Fibroblast of skin of back (primary cell): ENCODE data around the gene SURF4.

Source experiments
- DNase-seq: peaks from one replicate; pipeline ENCODE4 v3.0.0-alpha.2; 2013

The SURF4 gene

GRCh38 chr9:133372144-133372543 is 3.7 kb downstream of the SURF4 start:
- DNase-seq = no peak

DNA sequence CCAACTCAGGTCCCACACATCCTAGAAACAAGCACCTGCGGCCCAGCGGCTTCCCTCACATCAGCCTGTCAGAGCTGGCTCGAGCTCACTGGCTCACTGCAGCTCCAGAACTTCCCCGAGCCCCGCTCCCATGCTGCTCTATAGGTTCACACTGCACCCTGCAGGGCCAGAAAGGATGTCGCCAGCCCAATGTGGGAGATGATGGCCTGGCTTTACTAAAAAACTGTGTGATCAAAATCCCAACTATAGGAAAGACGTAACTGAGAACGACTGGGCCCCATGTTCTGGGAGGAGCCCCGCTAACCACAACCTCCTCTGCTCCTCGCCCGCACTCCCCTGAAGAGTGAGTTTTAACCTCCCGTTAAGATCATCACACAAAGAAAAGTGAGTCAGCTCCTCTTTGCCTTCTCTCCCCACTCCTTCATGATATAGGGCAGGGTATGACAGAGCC is 4.6 kb downstream of the SURF4 start:
- DNase-seq = no peak

GRCh38 chr9:133370685-133371084 is 5.2 kb downstream of the SURF4 start:
- no peak for DNase-seq

DNA sequence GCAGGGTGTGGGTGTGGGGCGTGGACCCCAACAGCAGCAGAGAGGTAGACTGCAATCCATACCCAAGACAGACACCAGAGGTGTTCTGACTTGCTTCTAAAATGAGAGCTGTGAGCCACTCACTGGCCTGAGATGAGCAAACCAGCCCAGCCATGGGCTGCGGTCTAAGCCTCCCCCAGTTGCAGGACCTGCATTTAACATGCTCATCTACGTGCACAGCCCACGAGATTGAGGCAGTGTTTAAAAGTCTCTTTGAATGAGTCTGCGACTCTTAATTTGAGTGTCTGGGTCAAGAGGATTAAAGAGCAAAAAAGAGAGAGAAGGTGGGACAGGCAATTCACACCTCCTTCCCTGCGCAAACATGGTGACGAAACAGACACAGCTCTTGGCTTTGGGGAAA is 5.9 kb downstream of the SURF4 start:
- no peak for DNase-seq

DNA sequence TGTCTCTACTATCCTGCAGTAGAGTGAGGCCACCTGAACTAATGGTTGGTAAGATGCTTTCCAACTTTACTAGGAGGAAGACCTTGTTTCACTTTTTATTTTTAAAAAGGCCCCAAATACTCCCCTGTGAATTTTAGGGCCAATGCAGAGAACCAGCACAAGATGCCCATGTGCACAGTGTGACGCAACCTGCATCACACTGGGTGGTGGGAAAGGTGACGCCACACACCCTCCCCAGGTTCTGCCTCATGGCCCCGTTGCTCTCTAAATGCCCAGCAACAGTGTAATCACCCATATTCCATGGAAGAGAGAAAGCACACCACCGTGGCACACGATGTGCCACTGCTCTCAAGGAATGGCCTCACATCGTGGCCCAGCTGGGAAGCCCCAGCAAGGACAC is 6.4 kb downstream of the SURF4 start:
- no peak for DNase-seq

GRCh38 chr9:133368249-133368881 is 7.5 kb downstream of the SURF4 start:
- DNase-seq = no peak

DNA sequence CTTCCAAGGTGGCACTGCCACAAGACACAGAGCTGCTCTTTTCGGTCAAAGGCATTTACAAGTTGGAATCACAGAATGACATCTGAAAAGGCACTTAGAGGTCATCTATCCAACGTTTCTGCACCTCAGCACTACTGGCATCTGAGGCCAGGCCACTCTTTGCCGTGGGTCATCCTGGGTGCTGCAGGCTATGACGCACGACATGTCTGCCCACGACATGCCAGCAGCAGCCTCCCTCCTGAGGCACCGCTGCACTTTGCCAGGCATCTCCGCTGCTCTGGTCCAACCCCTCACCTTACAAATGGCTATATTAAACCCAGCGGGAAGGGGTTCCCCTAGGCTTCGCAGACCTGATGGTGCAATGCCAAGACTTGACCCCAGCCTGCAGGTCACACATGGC is 8.1 kb downstream of the SURF4 start:
- no peak for DNase-seq

- DNase-seq = no peak
Measured at GRCh38 chr9:133367221-133367620, 8.6 kb downstream of the SURF4 start.

- no peak for DNase-seq
Measured at GRCh38 chr9:133366435-133366834, 9.4 kb downstream of the SURF4 start.

- no peak for DNase-seq
Measured at GRCh38 chr9:133362359-133363044, 13.4 kb downstream of the SURF4 start.

DNA sequence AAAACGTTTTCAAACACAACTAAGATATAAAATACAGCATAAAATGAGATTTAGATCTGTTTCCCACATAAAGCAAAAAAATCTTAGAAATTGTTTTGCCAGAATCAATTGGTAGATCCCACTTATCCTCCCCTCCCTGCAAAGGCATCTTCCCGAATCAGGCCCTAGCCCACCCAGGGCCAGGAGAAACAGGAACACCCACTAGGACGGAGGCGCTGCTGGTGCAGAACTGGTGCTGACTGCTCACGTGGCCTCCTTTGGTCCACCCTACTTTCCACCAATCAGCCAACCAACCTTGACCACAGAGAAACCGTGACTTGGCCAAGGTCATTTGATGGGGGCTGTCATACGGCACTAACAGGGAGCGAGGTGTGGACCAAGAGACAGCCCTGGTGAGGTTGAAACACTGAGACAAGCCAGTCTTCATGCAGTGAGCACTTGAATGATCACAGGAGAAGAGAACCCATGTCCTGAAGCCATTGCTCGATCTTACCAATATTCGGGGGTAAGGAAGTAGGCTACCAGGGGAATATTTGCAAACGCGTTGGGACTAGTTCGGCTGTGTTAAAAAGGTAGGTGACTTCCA is 14.3 kb downstream of the SURF4 start:
- no peak for DNase-seq

- no peak for DNase-seq
Measured at GRCh38 chr9:133360400-133361393, 15.2 kb downstream of the SURF4 start.

- DNase-seq = peak; percentile 25
Measured at GRCh38 chr9:133359399-133360175, 16.3 kb downstream of the SURF4 start.

DNA sequence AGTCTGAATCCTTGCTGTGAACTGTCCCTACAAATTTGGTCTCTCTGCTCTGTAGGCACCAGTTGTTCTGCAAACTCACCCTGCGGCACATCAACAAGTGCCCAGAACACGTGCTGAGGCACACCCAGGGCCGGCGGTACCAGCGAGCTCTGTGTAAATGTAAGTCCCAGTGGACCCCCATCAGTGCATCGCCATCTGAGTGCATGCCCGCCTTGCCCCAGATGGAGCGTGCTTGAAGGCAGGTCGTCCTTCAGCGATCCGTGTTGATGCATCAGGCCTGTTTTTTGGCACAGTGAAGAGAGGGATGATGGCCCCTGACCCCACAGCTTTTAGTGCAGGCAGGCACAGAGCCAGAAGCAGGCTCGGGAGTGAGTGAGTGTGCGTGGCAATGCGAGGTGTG is 18.2 kb downstream of the SURF4 start:
- DNase-seq = no peak

DNA sequence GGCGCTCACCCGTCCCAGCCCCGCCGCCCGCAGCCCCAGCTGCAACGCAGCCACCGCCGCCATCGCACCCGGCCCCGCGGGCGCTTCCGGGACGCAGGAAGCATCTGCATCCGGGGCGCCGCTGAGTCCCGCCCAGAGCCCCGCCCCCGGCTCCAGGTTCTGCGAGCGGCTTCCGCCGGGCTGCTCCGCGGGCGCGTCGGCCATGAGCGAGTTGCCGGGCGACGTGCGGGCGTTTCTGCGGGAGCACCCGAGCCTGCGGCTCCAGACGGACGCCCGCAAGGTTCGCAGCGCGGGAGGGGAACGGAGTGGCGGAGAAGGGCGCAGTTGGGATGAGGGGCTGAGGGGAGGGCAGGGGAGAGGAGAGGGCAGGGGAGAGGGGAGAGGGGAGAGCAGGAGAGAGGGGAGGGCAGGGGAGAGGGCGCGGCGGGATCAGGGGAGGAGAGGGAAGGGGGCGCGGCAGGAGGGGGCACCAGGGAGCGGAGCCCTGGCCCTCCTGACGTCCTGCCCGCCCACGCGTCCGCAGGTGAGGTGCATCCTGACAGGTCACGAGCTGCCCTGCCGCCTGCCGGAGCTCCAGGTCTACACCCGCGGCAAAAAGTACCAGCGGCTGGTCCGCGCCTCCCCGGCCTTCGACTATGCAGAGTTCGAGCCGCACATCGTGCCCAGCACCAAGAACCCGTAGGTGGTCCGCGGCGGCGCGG is 19.3 kb downstream of the SURF4 start, which contains the start of the genes SURF1 and SURF2:
SURF1 (minus strand) TSS at position 97 of the 701 bp plus-strand sequence; CDS start at position 63, 34 bp downstream.
SURF2 (plus strand) TSS at position 160 of the 701 bp plus-strand sequence; CDS start at position 203, 43 bp downstream.
- DNase-seq = peak; percentile 81

- DNase-seq = no peak
Measured at GRCh38 chr9:133355881-133356357, 19.9 kb downstream of the SURF4 start.

- no peak for DNase-seq
Measured at GRCh38 chr9:133354766-133355165, 21.1 kb downstream of the SURF4 start.

- no peak for DNase-seq
Measured at GRCh38 chr9:133353548-133353947, 22.3 kb downstream of the SURF4 start.

- no peak for DNase-seq
Measured at GRCh38 chr9:133352635-133353340, 23.1 kb downstream of the SURF4 start.
